Astrocyte of the cerebellum (primary cell): ENCODE results near the gene HSF4.

ENCODE experiments used
- DNase-seq: peaks from one replicate; pipeline ENCODE4 v3.0.0-alpha.2; 2011; ENCODE audit warnings: low read depth
- H3K4me3 ChIP-seq: 2 replicates; pipeline ENCODE4 v1.5.1; 2011; ENCODE audit warnings: mild to moderate bottlenecking, low read depth, low read length, moderate library complexity
- CTCF ChIP-seq: IDR thresholded peaks from 2 replicates; pipeline ENCODE4 v1.5.1; 2012; ENCODE audit warnings: low read length, low read depth, moderate library complexity, mild to moderate bottlenecking; ENCODE audit errors: missing control alignments
- in situ Hi-C: cut with HindIII; loops from 2 replicates; pipeline ENCODE4 v1.10.0; 2017; ENCODE audit warnings: low sequenced_read_pairs

The HSF4 gene

GRCh38 chr16:67166598-67167168 is 2.1 kb downstream of the HSF4 start:
- H3K4me3 ChIP-seq, result no peak overlapping the region
- in situ Hi-C loops, result no loop called here
- TF ChIP-seq CTCF, result no peak
- no peak for DNase-seq

- in situ Hi-C loops, result no loop called here
- DNase-seq, result no peak
- no peak overlapping the region for H3K4me3 ChIP-seq
- TF ChIP-seq CTCF, result no peak
These were observed 3.0 kb downstream of the HSF4 start for GRCh38 chr16:67167588-67167987.

- H3K4me3 ChIP-seq, result no peak overlapping the region
- in situ Hi-C loops, result no loop called here
- no peak for DNase-seq
- no peak for TF ChIP-seq CTCF
These were observed 4.5 kb downstream of the HSF4 start for GRCh38 chr16:67169011-67169451.

- H3K4me3 ChIP-seq, result peak overlapping the region; percentile 35
- no peak for DNase-seq
- in situ Hi-C loops, result no loop called here
- TF ChIP-seq CTCF, result peak; percentile 65
These were observed 5.2 kb downstream of the HSF4 start for GRCh38 chr16:67169642-67170167.

- in situ Hi-C loops, result no loop called here
- no peak for DNase-seq
- peak within 1 kb of the TSS; percentile 35 for H3K4me3 ChIP-seq
- no peak for TF ChIP-seq CTCF
These were observed 5.8 kb downstream of the HSF4 start, which contains the start of gene NOL3 for GRCh38 chr16:67170168-67170948. Gene NOL3, plus strand, starts transcription at chr16:67170538.

GRCh38 chr16:67170949-67171649 is 6.6 kb downstream of the HSF4 start:
- DNase-seq, result no peak
- peak overlapping the region; percentile 35 for H3K4me3 ChIP-seq
- no peak for TF ChIP-seq CTCF
- in situ Hi-C loops, result no loop called here
